Measurements from ENCODE around the gene CCM2L.
A peak's percentile ranks its signal among the peaks of the same experiment; 100 is the strongest.

Gene CCM2L

DNA sequence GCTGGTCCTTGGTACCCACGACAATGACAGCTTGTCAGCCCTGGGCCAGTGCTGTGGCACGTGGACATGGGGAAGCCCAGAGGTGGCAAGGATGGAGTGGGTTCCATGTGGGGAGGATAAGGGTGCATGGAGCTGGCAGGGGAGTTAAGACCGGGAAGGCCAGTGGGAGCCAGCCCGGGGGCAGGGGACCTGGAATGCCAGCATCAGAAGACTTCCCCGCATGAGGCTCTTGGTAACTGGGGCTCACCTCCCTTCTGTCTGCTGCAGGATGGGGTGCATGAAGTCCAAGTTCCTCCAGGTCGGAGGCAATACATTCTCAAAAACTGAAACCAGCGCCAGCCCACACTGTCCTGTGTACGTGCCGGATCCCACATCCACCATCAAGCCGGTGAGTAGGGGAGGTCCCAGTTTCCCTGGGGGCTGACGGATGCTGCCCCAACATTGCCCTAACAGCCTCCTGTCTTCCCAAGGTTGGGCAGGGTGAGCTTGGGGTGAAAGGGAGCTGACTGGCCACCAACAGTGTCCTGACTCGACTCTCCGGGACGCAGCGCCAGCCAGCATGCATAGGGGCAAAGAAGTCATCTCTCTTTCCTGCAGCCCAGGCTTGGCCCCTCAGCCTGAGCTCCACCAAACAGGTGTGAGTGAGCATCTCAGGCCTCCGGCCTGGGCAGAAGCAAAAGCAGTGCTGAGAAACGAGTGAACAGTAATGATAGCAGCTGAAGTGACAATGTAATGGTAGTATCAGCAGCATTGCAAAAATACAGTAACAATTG, 61.3 kb downstream of the CCM2L start:
- Histone ChIP-seq H3K79me1 (replicated peaks; ENCODE audit: low read length, poor library complexity, severe bottlenecking) (no peaks in the 10 kb centered on the region), H3K36me3 (ENCODE audit: control insufficient read depth in 1 of 2, insufficient read depth in 2 of 2, low read depth in 1 of 2, low read length in 2 of 2) (no peaks in the 10 kb centered on the region), H3K14ac (ENCODE audit: low read length in 2 of 2) (peak overlapping the region in 1 of 2 experiments; percentile 5), H3K9ac (ENCODE audit: low read length) (no peak overlapping the region), H2BK12ac (ENCODE audit: low read length in 2 of 2) (no peak overlapping the region), H3K18ac (ENCODE audit: low read depth in 1 of 2, low read length in 2 of 2) (no peak overlapping the region), H3K4ac (ENCODE audit: low read depth in 1 of 2, low read length in 2 of 2) (no peak overlapping the region), H3K4me3 (ENCODE audit: insufficient read depth in 1 of 2, low read depth in 1 of 2, low read length in 2 of 2) (no peak overlapping the region), H3K4me1 (ENCODE audit: control insufficient read depth, insufficient read depth, low read depth, low read length) (peaks cover 11% of the 10 kb centered on the region), H2BK5ac (ENCODE audit: low read depth, low read length, poor library complexity, severe bottlenecking) (no peak overlapping the region), H2BK15ac (ENCODE audit: low read depth, poor library complexity, severe bottlenecking) (no peak overlapping the region), H3K4me2 (ENCODE audit: low read length, poor library complexity, severe bottlenecking) (no peak overlapping the region), H3K23ac (ENCODE audit: low read length in 2 of 2) (no peak overlapping the region), H4K8ac (ENCODE audit: low read length) (no peak overlapping the region), H2AFZ (ENCODE audit: low read depth, low read length) (no peak overlapping the region), H3K27me3 (ENCODE audit: control insufficient read depth in 1 of 2, insufficient read depth in 1 of 2, low read length in 2 of 2) (peaks cover 47 to 64% of the 10 kb centered on the region in 2 experiments), H2BK120ac (ENCODE audit: low read depth, low read length) (no peak overlapping the region), H3K27ac (ENCODE audit: low read length, poor library complexity, severe bottlenecking) (no peak overlapping the region), H2AK5ac (ENCODE audit: low read length, severe bottlenecking) (no peak overlapping the region), H4K91ac (ENCODE audit: low read length) (no peak overlapping the region), H3K9me3 (ENCODE audit: control insufficient read depth, low read length) (no peaks in the 10 kb centered on the region)
- WGBS = 87% methylated on average over 16 of the region's 17 CpGs
- DNase-seq = no peak

DNA sequence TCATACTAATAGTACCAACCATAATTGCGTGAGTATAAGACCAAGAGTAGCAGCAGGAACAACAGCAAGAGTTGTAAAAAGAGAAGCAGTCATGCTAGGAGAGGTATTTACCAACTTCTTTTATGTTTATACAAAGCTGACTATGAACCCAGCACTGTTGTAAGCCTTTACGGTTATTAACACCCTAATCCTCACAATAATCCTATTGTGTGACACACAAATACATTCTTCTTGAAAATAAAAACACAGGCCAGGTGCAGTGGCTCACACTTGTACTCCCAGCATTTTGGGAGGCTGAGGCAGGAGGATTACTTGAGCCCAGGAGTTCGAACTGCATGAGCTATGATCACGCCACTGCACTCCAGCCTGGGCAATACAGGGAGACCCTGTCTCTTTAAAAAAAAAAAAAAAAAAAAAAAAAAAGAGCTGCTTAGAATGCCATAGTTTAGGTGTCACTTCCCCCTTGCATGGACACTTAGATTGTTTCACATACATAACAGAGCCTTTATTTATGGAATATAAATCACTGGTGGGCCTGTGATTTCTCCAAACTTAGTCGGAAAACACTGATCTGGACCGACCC, 62.0 kb downstream of the CCM2L start:
- Histone ChIP-seq H2BK120ac (ENCODE audit: low read depth, low read length) (no peak overlapping the region), H3K23ac (ENCODE audit: low read length in 2 of 2) (no peak overlapping the region), H2AK5ac (ENCODE audit: low read length, severe bottlenecking) (no peak overlapping the region), H3K27ac (ENCODE audit: low read length, poor library complexity, severe bottlenecking) (no peak overlapping the region), H3K27me3 (ENCODE audit: control insufficient read depth in 1 of 2, insufficient read depth in 1 of 2, low read length in 2 of 2) (peaks cover 53 to 71% of the 10 kb centered on the region in 2 experiments), H4K8ac (ENCODE audit: low read length) (no peak overlapping the region), H3K4me2 (ENCODE audit: low read length, poor library complexity, severe bottlenecking) (no peak overlapping the region), H3K4me3 (ENCODE audit: insufficient read depth in 1 of 2, low read depth in 1 of 2, low read length in 2 of 2) (no peak overlapping the region), H3K9ac (ENCODE audit: low read length) (no peak overlapping the region), H3K4ac (ENCODE audit: low read depth in 1 of 2, low read length in 2 of 2) (no peak overlapping the region), H3K79me1 (replicated peaks; ENCODE audit: low read length, poor library complexity, severe bottlenecking) (no peaks in the 10 kb centered on the region), H3K36me3 (ENCODE audit: control insufficient read depth in 1 of 2, insufficient read depth in 2 of 2, low read depth in 1 of 2, low read length in 2 of 2) (no peaks in the 10 kb centered on the region), H3K9me3 (ENCODE audit: control insufficient read depth, low read length) (no peaks in the 10 kb centered on the region), H2BK15ac (ENCODE audit: low read depth, poor library complexity, severe bottlenecking) (no peak overlapping the region), H2AFZ (ENCODE audit: low read depth, low read length) (no peak overlapping the region), H2BK5ac (ENCODE audit: low read depth, low read length, poor library complexity, severe bottlenecking) (no peak overlapping the region), H3K4me1 (ENCODE audit: control insufficient read depth, insufficient read depth, low read depth, low read length) (peaks cover 11% of the 10 kb centered on the region), H3K14ac (ENCODE audit: low read length in 2 of 2) (no peak overlapping the region), H2BK12ac (ENCODE audit: low read length in 2 of 2) (no peak overlapping the region), H4K91ac (ENCODE audit: low read length) (no peak overlapping the region), H3K18ac (ENCODE audit: low read depth in 1 of 2, low read length in 2 of 2) (no peak overlapping the region)
- 71% methylated on average over 6 of the region's 6 CpGs for WGBS
- peak; percentile 16 for DNase-seq

GRCh38 chr20:32075534-32075933, 65.3 kb downstream of the CCM2L start:
- H2AK5ac ChIP-seq (ENCODE audit: low read length, severe bottlenecking) = no peak overlapping the region
- no peak overlapping the region for H2BK12ac ChIP-seq (ENCODE audit: low read length in 2 of 2)
- H3K18ac ChIP-seq (ENCODE audit: low read depth in 1 of 2, low read length in 2 of 2) = no peak overlapping the region
- no peaks in the 10 kb centered on the region for H3K4me1 ChIP-seq (ENCODE audit: control insufficient read depth, insufficient read depth, low read depth, low read length)
- H3K79me1 ChIP-seq (replicated peaks; ENCODE audit: low read length, poor library complexity, severe bottlenecking) = no peaks in the 10 kb centered on the region
- no peak overlapping the region for H2AFZ ChIP-seq (ENCODE audit: low read depth, low read length)
- H3K14ac ChIP-seq (ENCODE audit: low read length in 2 of 2) = no peak overlapping the region
- no peaks in the 10 kb centered on the region for H3K36me3 ChIP-seq (ENCODE audit: control insufficient read depth in 1 of 2, insufficient read depth in 2 of 2, low read depth in 1 of 2, low read length in 2 of 2)
- H3K27ac ChIP-seq (ENCODE audit: low read length, poor library complexity, severe bottlenecking) = no peak overlapping the region
- no peak overlapping the region for H3K9ac ChIP-seq (ENCODE audit: low read length)
- H3K23ac ChIP-seq (ENCODE audit: low read length in 2 of 2) = no peak overlapping the region
- H4K8ac ChIP-seq (ENCODE audit: low read length) = no peak overlapping the region
- H3K4me2 ChIP-seq (ENCODE audit: low read length, poor library complexity, severe bottlenecking) = no peak overlapping the region
- no peak overlapping the region for H2BK5ac ChIP-seq (ENCODE audit: low read depth, low read length, poor library complexity, severe bottlenecking)
- H3K4me3 ChIP-seq (ENCODE audit: insufficient read depth in 1 of 2, low read depth in 1 of 2, low read length in 2 of 2) = no peak overlapping the region
- H3K9me3 ChIP-seq (ENCODE audit: control insufficient read depth, low read length) = no peaks in the 10 kb centered on the region
- no peak overlapping the region for H3K4ac ChIP-seq (ENCODE audit: low read depth in 1 of 2, low read length in 2 of 2)
- H2BK120ac ChIP-seq (ENCODE audit: low read depth, low read length) = no peak overlapping the region
- no peak for DNase-seq
- 88% methylated on average over 1 of the region's 1 CpG for WGBS
- peaks cover 65 to 82% of the 10 kb centered on the region in 2 experiments for H3K27me3 ChIP-seq (ENCODE audit: control insufficient read depth in 1 of 2, insufficient read depth in 1 of 2, low read length in 2 of 2)
- no peak overlapping the region for H2BK15ac ChIP-seq (ENCODE audit: low read depth, poor library complexity, severe bottlenecking)
- H4K91ac ChIP-seq (ENCODE audit: low read length) = no peak overlapping the region

DNA sequence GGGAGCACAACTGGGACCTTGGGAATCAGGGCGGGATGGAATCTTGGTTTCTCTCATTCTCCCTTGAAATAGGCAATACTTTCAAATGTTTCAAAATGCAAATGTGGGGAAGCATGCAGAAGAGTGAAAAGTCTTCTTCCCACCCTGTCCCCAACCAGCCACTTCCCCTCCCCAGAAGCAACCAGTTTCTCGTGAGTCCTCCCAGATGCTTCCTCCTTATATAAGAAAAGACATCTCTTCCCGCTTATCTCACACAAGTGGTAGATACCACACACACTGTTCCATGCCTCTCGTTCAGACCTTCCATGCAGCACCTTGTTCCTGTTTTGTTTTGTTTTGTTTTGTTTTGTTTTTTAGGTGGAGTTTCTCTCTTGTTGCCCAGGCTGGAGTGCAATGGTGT, 67.0 kb downstream of the CCM2L start:
- Histone ChIP-seq H3K4ac (ENCODE audit: low read depth in 1 of 2, low read length in 2 of 2) (no peak overlapping the region), H4K8ac (ENCODE audit: low read length) (no peak overlapping the region), H3K27me3 (ENCODE audit: control insufficient read depth in 1 of 2, insufficient read depth in 1 of 2, low read length in 2 of 2) (peaks cover 73 to 83% of the 10 kb centered on the region in 2 experiments), H2AFZ (ENCODE audit: low read depth, low read length) (no peak overlapping the region), H3K9ac (ENCODE audit: low read length) (no peak overlapping the region), H3K4me3 (ENCODE audit: insufficient read depth in 1 of 2, low read depth in 1 of 2, low read length in 2 of 2) (no peak overlapping the region), H2BK12ac (ENCODE audit: low read length in 2 of 2) (no peak overlapping the region), H3K4me2 (ENCODE audit: low read length, poor library complexity, severe bottlenecking) (no peak overlapping the region), H3K36me3 (ENCODE audit: control insufficient read depth in 1 of 2, insufficient read depth in 2 of 2, low read depth in 1 of 2, low read length in 2 of 2) (no peaks in the 10 kb centered on the region), H3K14ac (ENCODE audit: low read length in 2 of 2) (no peak overlapping the region), H2BK15ac (ENCODE audit: low read depth, poor library complexity, severe bottlenecking) (no peak overlapping the region), H3K27ac (ENCODE audit: low read length, poor library complexity, severe bottlenecking) (no peak overlapping the region), H4K91ac (ENCODE audit: low read length) (no peak overlapping the region), H3K9me3 (ENCODE audit: control insufficient read depth, low read length) (no peaks in the 10 kb centered on the region), H3K23ac (ENCODE audit: low read length in 2 of 2) (no peak overlapping the region), H3K79me1 (replicated peaks; ENCODE audit: low read length, poor library complexity, severe bottlenecking) (no peaks in the 10 kb centered on the region), H2AK5ac (ENCODE audit: low read length, severe bottlenecking) (no peak overlapping the region), H3K4me1 (ENCODE audit: control insufficient read depth, insufficient read depth, low read depth, low read length) (no peaks in the 10 kb centered on the region), H3K18ac (ENCODE audit: low read depth in 1 of 2, low read length in 2 of 2) (no peak overlapping the region), H2BK5ac (ENCODE audit: low read depth, low read length, poor library complexity, severe bottlenecking) (no peak overlapping the region), H2BK120ac (ENCODE audit: low read depth, low read length) (no peak overlapping the region)
- WGBS = 96% methylated on average over 3 of the region's 4 CpGs
- no peak for DNase-seq
